Hepatocyte (in vitro differentiated cells): ENCODE results near the gene DMWD. TPM values are rescaled to one million over a fixed set of nuclear protein-coding genes. Genes with fewer than 3 reads are reported as not detected.

ENCODE experiments used
- DNase-seq: peaks from one replicate; pipeline ENCODE4 v3.0.0-alpha.2; 2016; ENCODE audit warnings: low spot score
- H2AFZ ChIP-seq: fragments of 200-600 bp; sonication (generic); 2 replicates; pipeline ENCODE4 v1.6.0; 2016; ENCODE audit warnings: antibody characterized with exemption, mild to moderate bottlenecking
- H3K27ac ChIP-seq: fragments of 200-600 bp; sonication (generic); 2 replicates; pipeline ENCODE4 v1.5.1; 2016; ENCODE audit warnings: mild to moderate bottlenecking
- H3K27me3 ChIP-seq: fragments of 200-600 bp; sonication (generic); 2 replicates; pipeline ENCODE4 v1.6.1; 2016
- H3K36me3 ChIP-seq: fragments of 200-600 bp; sonication (generic); replicated peaks from 2 replicates; pipeline ENCODE4 v1.5.1; 2016; ENCODE audit warnings: low read depth; ENCODE audit not compliant: insufficient read depth
- H3K4me1 ChIP-seq: fragments of 200-600 bp; sonication (generic); 2 replicates; pipeline ENCODE4 v1.5.1; 2016; ENCODE audit warnings: mild to moderate bottlenecking, moderate library complexity; ENCODE audit not compliant: insufficient read depth
- H3K4me2 ChIP-seq: fragments of 200-600 bp; sonication (generic); 2 replicates; pipeline ENCODE4 v1.6.0; 2016
- H3K4me3 ChIP-seq: fragments of 200-600 bp; sonication (generic); 2 replicates; pipeline ENCODE4 v1.5.1; 2016; ENCODE audit warnings: mild to moderate bottlenecking
- H3K79me2 ChIP-seq: fragments of 200-600 bp; sonication (generic); 2 replicates; pipeline ENCODE4 v1.6.0; 2017; ENCODE audit warnings: mild to moderate bottlenecking
- H3K9me2 ChIP-seq: fragments of 200-600 bp; sonication (generic); replicated peaks from 2 replicates; pipeline ENCODE4 v1.6.0; 2017; ENCODE audit warnings: mild to moderate bottlenecking; ENCODE audit not compliant: insufficient read depth
- H3K9me3 ChIP-seq: fragments of 200-600 bp; sonication (generic); 2 replicates; pipeline ENCODE4 v1.5.1; 2016; ENCODE audit warnings: low read depth, mild to moderate bottlenecking
- H4K20me1 ChIP-seq: fragments of 200-600 bp; sonication (generic); 2 replicates; pipeline ENCODE4 v1.6.0; 2016; ENCODE audit warnings: mild to moderate bottlenecking; ENCODE audit not compliant: insufficient read depth, poor library complexity, severe bottlenecking
- EZH2 ChIP-seq: fragments of 200-600 bp; sonication (generic); IDR thresholded peaks from 2 replicates; pipeline ENCODE4 v1.6.1; 2016; ENCODE audit warnings: antibody characterized with exemption, mild to moderate bottlenecking, borderline replicate concordance
- EZH2phosphoT487 ChIP-seq: fragments of 200-600 bp; sonication (generic); IDR thresholded peaks from one replicate; pipeline ENCODE4 v1.6.1; 2018; ENCODE audit warnings: antibody characterized with exemption, mild to moderate bottlenecking, low read depth, moderate library complexity; ENCODE audit not compliant: unreplicated experiment, severe bottlenecking
- WGBS: methylation state at CpG from one replicate; pipeline ENCODE4 v1.1.6; 2016; ENCODE audit warnings: low lambda C conversion rate; ENCODE audit errors: missing lambda C conversion rate; 5-methylcytosine and 5-hydroxymethylcytosine counted together
- polyA plus RNA-seq: library from polyadenylated mRNA; unstranded; fragments of >200 nt; fragmentation: Nextera tagmentation; extraction: Ambion mirVana; gene quantifications from 2 replicates; pipeline ENCODE4 v1.2.1, GENCODE V29; 2016
- total RNA-seq: library from RNA; depleted of rRNA; stranded (reverse); fragments of >200 nt; gene quantifications from 2 replicates; pipeline ENCODE4 v1.2.3, GENCODE V29; 2014
- TF ChIP-seq, protein P1 (sequence below): fragments of 200-600 bp; sonication (generic); IDR thresholded peaks from 2 replicates; pipeline ENCODE4 v1.5.1; 2016; ENCODE audit warnings: antibody characterized with exemption, mild to moderate bottlenecking; ENCODE audit not compliant: poor library complexity

DMWD gene
- total and polyA plus RNA-seq, 2 experiments from 2014 or later, result 23.7 to 70.1 TPM

GRCh38 chr19:45786533-45786894, 6.1 kb downstream of the DMWD start:
- H2AFZ ChIP-seq, result no peak overlapping the region
- H3K9me2 ChIP-seq, result no peaks in the 10 kb centered on the region
- peaks cover 28% of the 10 kb centered on the region for H3K4me1 ChIP-seq
- WGBS, result 98% methylated on average over 19 of the region's 21 CpGs
- H3K4me3 ChIP-seq, result no peak overlapping the region
- no peaks in the 10 kb centered on the region for H3K36me3 ChIP-seq
- H3K79me2 ChIP-seq, result peaks cover 28% of the 10 kb centered on the region
- H3K4me2 ChIP-seq, result no peak overlapping the region
- no peaks in the 10 kb centered on the region for H3K27me3 ChIP-seq
- H3K9me3 ChIP-seq, result no peaks in the 10 kb centered on the region
- peaks cover 1% of the 10 kb centered on the region for H4K20me1 ChIP-seq
- no peak for TF ChIP-seq EZH2phosphoT487
- TF ChIP-seq, protein P1, sequence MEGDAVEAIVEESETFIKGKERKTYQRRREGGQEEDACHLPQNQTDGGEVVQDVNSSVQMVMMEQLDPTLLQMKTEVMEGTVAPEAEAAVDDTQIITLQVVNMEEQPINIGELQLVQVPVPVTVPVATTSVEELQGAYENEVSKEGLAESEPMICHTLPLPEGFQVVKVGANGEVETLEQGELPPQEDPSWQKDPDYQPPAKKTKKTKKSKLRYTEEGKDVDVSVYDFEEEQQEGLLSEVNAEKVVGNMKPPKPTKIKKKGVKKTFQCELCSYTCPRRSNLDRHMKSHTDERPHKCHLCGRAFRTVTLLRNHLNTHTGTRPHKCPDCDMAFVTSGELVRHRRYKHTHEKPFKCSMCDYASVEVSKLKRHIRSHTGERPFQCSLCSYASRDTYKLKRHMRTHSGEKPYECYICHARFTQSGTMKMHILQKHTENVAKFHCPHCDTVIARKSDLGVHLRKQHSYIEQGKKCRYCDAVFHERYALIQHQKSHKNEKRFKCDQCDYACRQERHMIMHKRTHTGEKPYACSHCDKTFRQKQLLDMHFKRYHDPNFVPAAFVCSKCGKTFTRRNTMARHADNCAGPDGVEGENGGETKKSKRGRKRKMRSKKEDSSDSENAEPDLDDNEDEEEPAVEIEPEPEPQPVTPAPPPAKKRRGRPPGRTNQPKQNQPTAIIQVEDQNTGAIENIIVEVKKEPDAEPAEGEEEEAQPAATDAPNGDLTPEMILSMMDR, result no peak
- TF ChIP-seq EZH2, result no peak
- no peak overlapping the region for H3K27ac ChIP-seq
- DNase-seq, result no peak

GRCh38 chr19:45785781-45786532, 6.7 kb downstream of the DMWD start:
- no peak overlapping the region for H3K27ac ChIP-seq
- no peak overlapping the region for H3K4me2 ChIP-seq
- H3K36me3 ChIP-seq, result no peaks in the 10 kb centered on the region
- no peak overlapping the region for H3K4me3 ChIP-seq
- no peak overlapping the region for H2AFZ ChIP-seq
- H3K9me2 ChIP-seq, result no peaks in the 10 kb centered on the region
- no peak for DNase-seq
- no peaks in the 10 kb centered on the region for H4K20me1 ChIP-seq
- no peaks in the 10 kb centered on the region for H3K9me3 ChIP-seq
- no peak for TF ChIP-seq EZH2phosphoT487
- TF ChIP-seq, protein P1, result no peak
- no peak for TF ChIP-seq EZH2
- peaks cover 29% of the 10 kb centered on the region for H3K4me1 ChIP-seq
- H3K27me3 ChIP-seq, result no peaks in the 10 kb centered on the region
- WGBS, result 96% methylated on average over 48 of the region's 57 CpGs
- H3K79me2 ChIP-seq, result peaks cover 22% of the 10 kb centered on the region

DNA sequence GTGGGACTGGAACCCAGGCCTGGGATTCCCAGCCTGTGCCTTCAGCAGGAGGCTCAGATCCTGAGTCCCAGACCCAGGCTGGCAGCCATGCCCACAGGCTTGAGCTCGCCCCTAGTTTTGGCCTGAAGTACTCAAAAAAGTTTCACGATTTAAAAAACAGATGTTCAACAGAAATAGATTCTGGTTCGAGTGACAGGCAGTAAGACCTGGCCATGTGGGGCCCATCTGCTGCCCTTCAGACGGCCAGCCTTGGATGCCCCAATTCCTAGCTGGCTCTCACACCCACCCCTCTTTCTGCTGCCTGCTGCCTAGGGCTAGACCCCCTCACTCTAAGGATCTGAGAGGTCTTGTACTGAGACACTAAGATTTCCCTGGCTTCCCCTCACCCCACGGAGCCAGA, 7.5 kb downstream of the DMWD start:
- H2AFZ ChIP-seq, result no peak overlapping the region
- H3K9me2 ChIP-seq, result no peaks in the 10 kb centered on the region
- H3K27me3 ChIP-seq, result no peaks in the 10 kb centered on the region
- TF ChIP-seq, protein P1, result no peak
- no peak for TF ChIP-seq EZH2phosphoT487
- no peak for TF ChIP-seq EZH2
- H3K4me1 ChIP-seq, result peaks cover 32% of the 10 kb centered on the region
- no peak overlapping the region for H3K4me3 ChIP-seq
- H3K4me2 ChIP-seq, result no peak overlapping the region
- DNase-seq, result no peak
- H3K36me3 ChIP-seq, result no peaks in the 10 kb centered on the region
- 89% methylated on average over 5 of the region's 5 CpGs for WGBS
- peaks cover 13% of the 10 kb centered on the region for H3K79me2 ChIP-seq
- no peaks in the 10 kb centered on the region for H3K9me3 ChIP-seq
- H4K20me1 ChIP-seq, result peaks cover 2% of the 10 kb centered on the region
- peak overlapping the region; percentile 93 for H3K27ac ChIP-seq
